Fibroblast of peridontal ligament (primary cell): ENCODE results near the gene KIAA1191.
A peak's percentile ranks its signal among the peaks of the same experiment; 100 is the strongest.

Experiments
- DNase-seq: peaks from one replicate; pipeline ENCODE4 v3.0.0-alpha.2; 2010; ENCODE audit errors: extremely low read depth

The KIAA1191 gene

DNA sequence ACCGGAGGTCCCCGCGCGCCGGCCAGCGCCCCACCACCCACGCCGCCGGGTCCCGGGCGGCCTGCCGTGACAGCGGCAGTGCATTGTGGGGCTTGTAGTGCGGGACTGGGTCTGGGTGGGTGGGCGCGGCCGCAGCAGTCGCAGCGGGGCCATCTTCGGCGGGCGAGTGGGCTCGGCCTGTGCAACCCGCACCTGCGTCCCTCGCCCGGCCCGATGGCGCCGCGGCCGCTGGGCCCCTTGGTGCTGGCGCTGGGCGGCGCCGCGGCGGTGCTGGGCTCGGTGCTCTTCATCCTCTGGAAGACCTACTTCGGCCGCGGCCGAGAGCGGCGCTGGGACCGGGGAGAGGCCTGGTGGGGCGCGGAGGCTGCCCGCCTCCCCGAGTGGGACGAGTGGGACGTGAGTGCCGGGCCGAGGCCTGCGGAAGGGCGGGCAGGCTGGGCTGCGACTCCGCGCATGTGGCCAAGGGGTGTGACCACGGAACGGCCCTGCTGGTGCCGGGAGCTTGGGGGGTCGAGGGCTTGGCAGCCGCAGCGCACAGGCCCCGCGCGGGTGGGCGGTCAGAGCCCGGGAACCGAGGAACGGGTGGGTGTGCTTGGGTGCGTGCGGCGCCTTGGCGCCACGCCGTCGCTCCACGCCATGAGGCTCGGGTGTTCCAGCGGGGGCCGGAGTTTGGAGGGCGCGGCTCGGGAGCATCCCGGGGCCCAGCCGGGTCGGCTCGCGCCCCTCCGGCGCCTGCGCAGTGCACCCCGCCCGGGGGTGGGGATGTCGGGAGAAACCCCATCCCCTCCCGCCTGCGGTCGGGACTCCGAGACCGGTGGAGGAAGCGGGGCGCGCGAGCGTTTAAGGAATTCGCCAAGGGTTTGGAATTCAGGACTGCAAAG, 4.0 kb upstream of the KIAA1191 start, which contains the start of gene ARL10:
Gene ARL10, plus strand, starts transcription at position 137 of the 881 bp plus-strand sequence. Its CDS starts 77 bp downstream, at position 214.
- DNase-seq, result peak; percentile 47

DNA sequence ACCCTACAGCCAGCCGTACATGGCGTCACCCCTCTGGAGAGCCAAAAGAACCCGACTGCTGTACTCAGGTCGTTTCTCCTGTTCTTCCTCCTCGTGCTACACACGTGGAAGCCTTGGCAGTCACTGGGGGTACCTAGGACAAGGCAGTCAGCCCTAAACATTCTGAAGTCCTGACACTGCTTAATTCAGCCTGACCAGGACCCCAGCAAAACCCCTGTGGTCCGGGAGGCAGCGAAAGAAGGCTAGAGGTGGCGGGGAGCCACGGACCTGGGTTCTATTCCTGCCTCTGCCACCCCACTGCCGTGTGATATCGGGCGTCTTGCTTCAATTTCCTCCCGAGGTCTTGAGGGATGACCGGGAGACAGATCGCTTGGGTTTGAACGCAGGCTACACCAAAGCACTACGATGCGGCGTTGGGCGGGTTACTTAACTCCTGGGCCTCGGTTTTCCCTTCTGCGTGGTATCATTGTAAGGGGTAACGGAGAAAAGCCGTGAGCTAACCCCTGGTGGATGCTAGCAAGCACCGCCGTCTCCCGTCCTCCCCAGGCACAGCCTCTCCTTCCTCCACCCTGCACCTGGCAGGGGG, 3.3 kb upstream of the KIAA1191 start:
- peak; percentile 14 for DNase-seq

GRCh38 chr5:176362233-176362490, 598 bp upstream of the KIAA1191 start:
- no peak for DNase-seq

GRCh38 chr5:176360894-176361436, 599 bp downstream of the KIAA1191 start:
- peak; percentile 18 for DNase-seq

GRCh38 chr5:176359658-176360057, 1.9 kb downstream of the KIAA1191 start:
- peak; percentile 11 for DNase-seq

GRCh38 chr5:176356179-176356566, 5.4 kb downstream of the KIAA1191 start:
- no peak for DNase-seq

DNA sequence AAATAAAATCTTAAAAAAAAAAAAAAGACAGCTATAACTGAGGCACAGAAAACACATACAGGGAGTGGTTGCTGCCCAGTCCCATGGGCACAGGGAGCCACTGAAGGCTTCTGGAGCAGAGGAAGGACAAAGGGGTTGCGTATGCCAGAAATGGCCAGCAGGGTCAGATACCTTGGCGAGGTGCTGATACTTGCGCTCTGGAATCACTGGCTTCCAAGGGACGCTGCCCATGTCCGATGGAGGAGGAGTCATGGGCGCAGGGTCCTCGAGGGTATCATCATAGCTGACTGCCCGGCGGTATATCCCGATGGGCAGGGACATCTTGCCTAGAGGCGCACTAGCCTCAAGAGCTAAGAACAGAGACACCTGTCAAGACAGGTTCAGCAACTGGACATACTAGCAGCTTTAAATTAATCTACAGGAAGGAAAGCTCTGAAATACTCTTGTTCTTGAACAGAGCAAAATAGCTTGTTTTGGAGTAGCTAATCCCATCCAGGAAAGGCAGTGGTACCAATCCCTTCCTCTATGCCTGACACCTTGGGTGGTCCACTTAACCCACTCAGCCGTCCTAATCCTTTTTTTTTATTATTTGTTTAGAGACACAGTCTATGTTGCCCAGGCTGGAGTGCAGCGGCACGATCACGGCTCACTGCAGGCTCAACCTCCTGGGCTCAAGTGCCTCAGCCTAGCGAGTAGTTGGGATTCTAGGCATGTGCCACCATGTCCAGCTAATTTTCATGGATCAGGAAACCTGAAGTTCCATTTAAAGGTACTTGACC, 6.0 kb downstream of the KIAA1191 start:
- DNase-seq, result no peak

GRCh38 chr5:176353533-176353932, 8.0 kb downstream of the KIAA1191 start:
- DNase-seq, result no peak

DNA sequence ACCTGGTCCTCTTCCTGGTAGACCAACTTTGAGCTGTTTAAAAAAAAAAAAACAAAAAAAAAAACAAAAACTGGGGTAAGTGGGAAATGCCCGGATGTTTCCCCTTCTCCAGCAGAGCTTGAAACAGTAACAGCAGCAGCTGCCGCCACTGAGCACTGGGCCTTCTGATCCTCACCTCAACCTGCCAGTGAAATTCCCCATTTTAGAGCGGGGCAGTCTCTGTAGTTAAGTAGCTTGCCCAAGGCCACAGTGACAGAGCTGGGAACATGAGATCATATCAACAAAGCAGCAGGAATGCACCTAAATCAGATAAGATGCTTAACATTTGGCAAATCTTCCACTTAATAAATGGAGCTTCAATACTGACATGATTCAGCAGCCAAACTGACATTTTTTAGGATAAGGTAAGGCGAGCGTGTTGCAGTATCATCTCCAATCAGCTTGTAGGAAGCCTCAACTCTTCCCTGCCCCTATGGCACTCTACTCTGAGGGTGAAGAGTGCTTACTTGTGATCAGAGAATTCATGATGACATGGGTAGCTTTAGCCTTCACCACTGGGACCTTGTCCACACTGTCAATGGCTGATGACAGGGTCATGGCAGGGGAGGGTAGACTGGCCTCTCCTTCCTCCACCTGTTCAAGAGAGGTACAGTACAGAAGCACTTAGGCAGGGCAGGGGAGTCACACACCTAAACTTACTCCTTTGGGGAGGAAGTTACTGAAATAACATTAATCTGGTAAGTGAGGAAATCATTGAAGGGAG, 9.3 kb downstream of the KIAA1191 start:
- DNase-seq, result no peak

GRCh38 chr5:176350416-176350815, 11.1 kb downstream of the KIAA1191 start:
- DNase-seq, result no peak

GRCh38 chr5:176342766-176343458, 18.7 kb downstream of the KIAA1191 start:
- no peak for DNase-seq

GRCh38 chr5:176342158-176342483, 19.4 kb downstream of the KIAA1191 start:
- no peak for DNase-seq

GRCh38 chr5:176341325-176342157, 20.0 kb downstream of the KIAA1191 start:
- DNase-seq, result no peak

GRCh38 chr5:176339304-176339703, 22.3 kb downstream of the KIAA1191 start:
- DNase-seq, result no peak

DNA sequence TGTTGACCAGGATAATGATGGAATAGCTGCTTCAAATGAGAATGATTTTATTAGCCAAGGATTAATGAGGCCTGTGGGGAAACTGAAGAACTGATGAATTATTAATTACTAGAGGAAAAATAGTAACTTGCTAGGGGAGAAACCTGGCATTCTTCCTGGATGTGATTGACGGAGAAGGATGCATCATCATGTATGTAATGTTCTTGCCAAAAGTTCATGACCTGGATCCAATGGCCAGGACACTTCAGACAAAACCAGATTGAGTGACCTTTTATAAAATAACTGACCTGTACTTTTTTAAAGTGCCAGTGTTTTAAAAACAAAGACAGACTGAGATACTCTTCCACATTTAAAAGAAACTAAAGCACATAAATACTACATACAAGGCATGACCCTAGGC, 23.7 kb downstream of the KIAA1191 start:
- no peak for DNase-seq

DNA sequence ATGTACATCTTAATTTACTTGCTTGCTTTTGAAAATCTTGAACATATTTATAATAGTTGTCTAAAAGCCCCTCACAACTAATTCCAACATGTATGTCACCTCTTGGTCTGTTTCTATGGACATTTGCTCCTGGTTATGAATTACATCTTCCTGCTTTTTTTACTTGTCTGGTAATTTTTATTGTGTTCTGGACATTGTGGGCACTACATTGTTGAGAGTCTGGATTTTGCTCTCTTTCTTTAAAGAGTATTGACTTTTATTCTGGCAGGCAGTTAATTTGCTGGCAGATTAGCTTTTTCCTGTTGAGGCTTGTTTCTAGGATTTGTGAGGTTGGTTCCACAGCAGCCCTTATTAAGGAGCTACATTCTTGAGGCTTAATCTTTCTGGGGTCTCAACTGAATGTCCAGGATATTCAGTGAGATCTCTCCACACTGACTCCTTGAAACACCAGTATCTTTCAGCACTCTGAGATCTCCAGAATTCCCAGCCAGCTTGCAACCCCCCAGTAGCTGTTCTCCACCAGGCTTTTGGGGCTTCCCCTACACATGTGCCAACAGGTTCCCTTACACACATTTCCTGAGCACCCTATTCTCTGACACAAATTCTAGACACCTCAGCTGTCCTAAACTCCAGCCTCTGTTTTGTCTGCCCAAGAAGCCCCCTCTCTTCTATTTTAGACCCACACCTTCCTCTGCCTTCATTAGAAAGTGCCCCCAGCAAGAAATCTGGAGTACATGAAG, 27.4 kb downstream of the KIAA1191 start:
- no peak for DNase-seq

GRCh38 chr5:176320577-176320976, 41.0 kb downstream of the KIAA1191 start:
- DNase-seq, result no peak

- DNase-seq, result peak; percentile 17
Observed at GRCh38 chr5:176319827-176320554, 41.6 kb downstream of the KIAA1191 start.
